Liver (tissue), 9 donors: ENCODE data around the gene MAP2K6. TPM values are rescaled to one million over a fixed set of nuclear protein-coding genes. Genes with fewer than 3 reads are reported as not detected.

Source experiments
- DNase-seq: peaks from one replicate; pipeline ENCODE4 v3.0.0-alpha.2; 2017; ENCODE audit warnings: low spot score
- H3K27ac ChIP-seq, 2 donors: one replicate each; pipeline ENCODE4 v1.7.0; 2013; ENCODE audit warnings: inconsistent platforms in 2 of 2, low read length in 2 of 2, control low read depth in 1 of 2, low read depth in 1 of 2, mild to moderate bottlenecking in 1 of 2
- H3K27me3 ChIP-seq, 4 donors: one replicate each; pipeline versions ENCODE4 v1.6.1 to v1.7.0; 2013; ENCODE audit warnings: low read length in 3 of 4, inconsistent platforms in 1 of 4, mild to moderate bottlenecking in 1 of 4, moderate library complexity in 1 of 4; ENCODE audit not compliant: control insufficient read depth in 4 of 4, insufficient read depth in 4 of 4
- H3K36me3 ChIP-seq, 4 donors: one replicate each; pipeline versions ENCODE4 v1.6.1 to v1.7.0; 2013; ENCODE audit warnings: low read length in 3 of 4, mild to moderate bottlenecking in 3 of 4, low read depth in 1 of 4, moderate library complexity in 1 of 4; ENCODE audit not compliant: control insufficient read depth in 4 of 4, insufficient read depth in 3 of 4
- H3K4me1 ChIP-seq, 4 donors: one replicate each; pipeline versions ENCODE4 v1.6.1 to v1.7.0; 2013; ENCODE audit warnings: low read length in 3 of 4, mild to moderate bottlenecking in 3 of 4, moderate library complexity in 1 of 4; ENCODE audit not compliant: control insufficient read depth in 4 of 4, insufficient read depth in 4 of 4
- H3K4me3 ChIP-seq, 3 donors: one replicate each; pipeline versions ENCODE4 v1.6.1 to v1.7.0; 2013; ENCODE audit warnings: low read length in 3 of 3, control low read depth in 1 of 3, low read depth in 1 of 3, mild to moderate bottlenecking in 1 of 3
- H3K9ac ChIP-seq, 2 donors: one replicate each; pipeline ENCODE4 v1.7.0; 2013; ENCODE audit warnings: low read length in 2 of 2, mild to moderate bottlenecking in 2 of 2, moderate library complexity in 2 of 2, control low read depth in 1 of 2, low read depth in 1 of 2
- H3K9me3 ChIP-seq, 4 donors: one replicate each; pipeline versions ENCODE4 v1.6.1 to v1.7.0; 2013; ENCODE audit warnings: low read length in 3 of 4; ENCODE audit not compliant: control insufficient read depth in 4 of 4
- EGR1 ChIP-seq, 2 donors: IDR thresholded peaks; 2 replicates each; pipeline ENCODE4 v1.6.1; 2016 to 2018; ENCODE audit warnings: antibody characterized with exemption in 2 of 2, low read depth in 2 of 2
- FOXA1 ChIP-seq: IDR thresholded peaks from 2 replicates; pipeline ENCODE4 v1.6.1; 2016; ENCODE audit warnings: antibody characterized with exemption
- FOXA2 ChIP-seq: IDR thresholded peaks from 2 replicates; pipeline ENCODE4 v1.6.1; 2016; ENCODE audit warnings: antibody characterized with exemption
- HNF4A ChIP-seq, 2 donors: conservative IDR thresholded peaks; 2 replicates each; pipeline ENCODE4 v1.6.1; 2016; ENCODE audit warnings: antibody characterized with exemption in 2 of 2, mild to moderate bottlenecking in 2 of 2
- HNF4G ChIP-seq: IDR thresholded peaks from 2 replicates; pipeline ENCODE4 v1.6.1; 2016; ENCODE audit warnings: antibody characterized with exemption
- JUND ChIP-seq, 2 donors: IDR thresholded peaks; 2 replicates each; pipeline ENCODE4 v1.6.1; 2016; ENCODE audit warnings: antibody characterized with exemption in 2 of 2
- NR2F2 ChIP-seq: IDR thresholded peaks from 2 replicates; pipeline ENCODE4 v1.6.1; 2016; ENCODE audit warnings: antibody characterized with exemption
- RAD21 ChIP-seq, 2 donors: IDR thresholded peaks; 2 replicates each; pipeline ENCODE4 v1.6.1; 2016; ENCODE audit warnings: antibody characterized with exemption in 2 of 2, mild to moderate bottlenecking in 2 of 2
- RXRA ChIP-seq, 2 donors: IDR thresholded peaks; 2 replicates each; pipeline ENCODE4 v1.6.1; 2017 to 2018; ENCODE audit warnings: antibody characterized with exemption in 2 of 2, mild to moderate bottlenecking in 1 of 2
- SP1 ChIP-seq: IDR thresholded peaks from 2 replicates; pipeline ENCODE4 v1.6.1; 2018; ENCODE audit warnings: antibody characterized with exemption, mild to moderate bottlenecking
- TAF1 ChIP-seq: conservative IDR thresholded peaks from 2 replicates; pipeline ENCODE4 v1.6.1; 2016; ENCODE audit warnings: antibody characterized with exemption, mild to moderate bottlenecking
- WGBS: extraction: QIAGEN DNeasy Blood & Tissue Kit; methylation state at CpG from one replicate; pipeline ENCODE4 v1.1.7; 2013; 5-methylcytosine and 5-hydroxymethylcytosine counted together
- polyA plus RNA-seq, 2 donors: library from polyadenylated mRNA; stranded (reverse) in 1 of 2; unstranded in 1 of 2; fragments of 200-250 nt in 1 of 2; fragments of >200 nt in 1 of 2; fragmentation: Nextera tagmentation in 1 of 2; extraction: Ambion mirVana in 1 of 2; gene quantifications; one replicate each; pipeline versions ENCODE4 v1.2.1 to v1.2.3, GENCODE V29; 2013 to 2015
- total RNA-seq, 2 donors: library from RNA; depleted of rRNA; stranded (reverse); fragments of >200 nt; gene quantifications; one replicate each; pipeline ENCODE4 v1.2.3, GENCODE V29; 2014
- TF ChIP-seq, protein P1 (sequence below): fragments of 150-350 bp; IDR thresholded peaks from 2 replicates; pipeline ENCODE4 v1.5.1; 2017; ENCODE audit warnings: improper control_type of control experiment, low read depth, low read length; ENCODE audit not compliant: missing input control
- TF ChIP-seq, protein P2 (sequence below): IDR thresholded peaks from 2 replicates; pipeline ENCODE4 v1.6.1; 2016; ENCODE audit warnings: antibody characterized with exemption
- TF ChIP-seq, protein P3 (sequence below): IDR thresholded peaks from 2 replicates; pipeline ENCODE4 v1.6.1; 2016; ENCODE audit warnings: antibody characterized with exemption
- TF ChIP-seq, protein P4 (sequence below): IDR thresholded peaks from 2 replicates; pipeline ENCODE4 v1.6.1; 2016; ENCODE audit warnings: antibody characterized with exemption
- TF ChIP-seq, protein P5 (sequence below): IDR thresholded peaks from 2 replicates; pipeline ENCODE4 v1.6.1; 2016; ENCODE audit warnings: antibody characterized with exemption, mild to moderate bottlenecking
- donor health status: healthy.
- donor health status: healthy.
- donor health status: healthy.
- donor health status: healthy.
- donor health status: healthy.

Gene MAP2K6
- total and polyA plus RNA-seq, 4 donors: 0.31 to 5.4 (median 2.6) TPM

DNA sequence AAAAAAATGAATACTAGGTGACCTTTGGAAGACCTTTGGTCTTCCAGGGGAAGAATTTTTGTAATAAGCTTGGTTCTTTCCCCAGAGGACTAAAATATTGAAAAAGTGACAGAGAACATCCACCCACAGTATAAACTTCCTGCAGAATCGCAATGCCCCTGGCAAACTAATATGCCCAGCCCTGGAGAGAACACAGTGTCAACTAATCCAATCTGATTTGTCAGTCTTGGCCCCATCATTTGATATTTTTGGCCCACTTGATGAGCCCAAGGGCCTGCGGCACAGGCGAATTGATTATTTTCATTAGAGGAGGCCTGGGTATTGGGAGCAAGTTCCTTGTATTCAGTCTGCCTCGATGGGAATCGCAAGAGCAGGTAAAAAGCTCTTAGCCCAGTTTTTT, 98.4 kb downstream of the MAP2K6 start:
- no peak for DNase-seq
- H3K27ac ChIP-seq: no peak overlapping the region
- H3K4me3 ChIP-seq: no peak overlapping the region
- H3K9me3 ChIP-seq: no peaks in the 10 kb centered on the region
- TF ChIP-seq EGR1 (IDR thresholded peaks at IDR 0.05; ENCODE audit: low read depth in 2 of 2) (no peak), HNF4A (conservative IDR thresholded peaks at IDR 0.05) (no peak), TAF1 (no peak), NR2F2 (no peak), HNF4G (no peak), RAD21 (IDR thresholded peaks at IDR 0.05) (no peak), RXRA (IDR thresholded peaks at IDR 0.05) (no peak)
- no peaks in the 10 kb centered on the region for H3K27me3 ChIP-seq
- no peaks in the 10 kb centered on the region for H3K4me1 ChIP-seq
- peaks cover 0 to 9% (median 2%) of the 10 kb centered on the region in 4 donors for H3K36me3 ChIP-seq
- 90% methylated on average over 5 of the region's 5 CpGs for WGBS
- H3K9ac ChIP-seq: no peak overlapping the region

DNA sequence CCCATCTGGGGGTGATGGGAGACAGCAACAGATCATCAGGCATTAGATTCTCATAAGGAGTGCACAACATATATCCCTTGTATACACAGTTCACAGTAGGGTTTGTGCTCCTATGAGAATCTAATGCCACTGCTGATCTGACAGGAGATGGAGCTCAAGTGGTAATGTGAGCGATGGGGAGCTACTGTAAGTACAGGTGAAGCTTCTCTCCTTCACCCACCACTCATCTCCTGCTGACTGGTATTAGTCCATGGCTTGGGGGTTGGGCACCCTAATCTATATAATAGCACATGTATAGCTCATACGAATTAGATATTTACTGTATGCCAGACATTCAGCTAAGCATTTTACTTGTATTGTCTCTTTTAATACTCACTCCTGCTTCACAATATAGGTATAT, 101.7 kb downstream of the MAP2K6 start:
- Histone ChIP-seq H3K9ac (no peak overlapping the region), H3K9me3 (no peaks in the 10 kb centered on the region), H3K4me1 (no peaks in the 10 kb centered on the region), H3K27me3 (no peaks in the 10 kb centered on the region), H3K4me3 (no peak overlapping the region), H3K27ac (no peak overlapping the region), H3K36me3 (peaks cover 1 to 33% (median 26%) of the 10 kb centered on the region in 4 donors)
- TF ChIP-seq, protein P1, sequence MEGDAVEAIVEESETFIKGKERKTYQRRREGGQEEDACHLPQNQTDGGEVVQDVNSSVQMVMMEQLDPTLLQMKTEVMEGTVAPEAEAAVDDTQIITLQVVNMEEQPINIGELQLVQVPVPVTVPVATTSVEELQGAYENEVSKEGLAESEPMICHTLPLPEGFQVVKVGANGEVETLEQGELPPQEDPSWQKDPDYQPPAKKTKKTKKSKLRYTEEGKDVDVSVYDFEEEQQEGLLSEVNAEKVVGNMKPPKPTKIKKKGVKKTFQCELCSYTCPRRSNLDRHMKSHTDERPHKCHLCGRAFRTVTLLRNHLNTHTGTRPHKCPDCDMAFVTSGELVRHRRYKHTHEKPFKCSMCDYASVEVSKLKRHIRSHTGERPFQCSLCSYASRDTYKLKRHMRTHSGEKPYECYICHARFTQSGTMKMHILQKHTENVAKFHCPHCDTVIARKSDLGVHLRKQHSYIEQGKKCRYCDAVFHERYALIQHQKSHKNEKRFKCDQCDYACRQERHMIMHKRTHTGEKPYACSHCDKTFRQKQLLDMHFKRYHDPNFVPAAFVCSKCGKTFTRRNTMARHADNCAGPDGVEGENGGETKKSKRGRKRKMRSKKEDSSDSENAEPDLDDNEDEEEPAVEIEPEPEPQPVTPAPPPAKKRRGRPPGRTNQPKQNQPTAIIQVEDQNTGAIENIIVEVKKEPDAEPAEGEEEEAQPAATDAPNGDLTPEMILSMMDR: no peak
- TF ChIP-seq, protein P2, sequence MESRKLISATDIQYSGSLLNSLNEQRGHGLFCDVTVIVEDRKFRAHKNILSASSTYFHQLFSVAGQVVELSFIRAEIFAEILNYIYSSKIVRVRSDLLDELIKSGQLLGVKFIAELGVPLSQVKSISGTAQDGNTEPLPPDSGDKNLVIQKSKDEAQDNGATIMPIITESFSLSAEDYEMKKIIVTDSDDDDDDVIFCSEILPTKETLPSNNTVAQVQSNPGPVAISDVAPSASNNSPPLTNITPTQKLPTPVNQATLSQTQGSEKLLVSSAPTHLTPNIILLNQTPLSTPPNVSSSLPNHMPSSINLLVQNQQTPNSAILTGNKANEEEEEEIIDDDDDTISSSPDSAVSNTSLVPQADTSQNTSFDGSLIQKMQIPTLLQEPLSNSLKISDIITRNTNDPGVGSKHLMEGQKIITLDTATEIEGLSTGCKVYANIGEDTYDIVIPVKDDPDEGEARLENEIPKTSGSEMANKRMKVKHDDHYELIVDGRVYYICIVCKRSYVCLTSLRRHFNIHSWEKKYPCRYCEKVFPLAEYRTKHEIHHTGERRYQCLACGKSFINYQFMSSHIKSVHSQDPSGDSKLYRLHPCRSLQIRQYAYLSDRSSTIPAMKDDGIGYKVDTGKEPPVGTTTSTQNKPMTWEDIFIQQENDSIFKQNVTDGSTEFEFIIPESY: no peak
- no peak for TF ChIP-seq FOXA1
- no peak for TF ChIP-seq SP1
- no peak for TF ChIP-seq FOXA2
- TF ChIP-seq RXRA (IDR thresholded peaks at IDR 0.05): no peak
- TF ChIP-seq, protein P3, sequence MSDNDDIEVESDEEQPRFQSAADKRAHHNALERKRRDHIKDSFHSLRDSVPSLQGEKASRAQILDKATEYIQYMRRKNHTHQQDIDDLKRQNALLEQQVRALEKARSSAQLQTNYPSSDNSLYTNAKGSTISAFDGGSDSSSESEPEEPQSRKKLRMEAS: no peak
- TF ChIP-seq EGR1 (IDR thresholded peaks at IDR 0.05; ENCODE audit: low read depth in 2 of 2): no peak
- no peak for TF ChIP-seq JUND (IDR thresholded peaks at IDR 0.05)
- TF ChIP-seq TAF1: no peak
- TF ChIP-seq NR2F2: no peak
- TF ChIP-seq HNF4G: no peak
- TF ChIP-seq RAD21 (IDR thresholded peaks at IDR 0.05): no peak
- TF ChIP-seq, protein P4, sequence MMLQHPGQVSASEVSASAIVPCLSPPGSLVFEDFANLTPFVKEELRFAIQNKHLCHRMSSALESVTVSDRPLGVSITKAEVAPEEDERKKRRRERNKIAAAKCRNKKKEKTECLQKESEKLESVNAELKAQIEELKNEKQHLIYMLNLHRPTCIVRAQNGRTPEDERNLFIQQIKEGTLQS: no peak
- TF ChIP-seq, protein P5, sequence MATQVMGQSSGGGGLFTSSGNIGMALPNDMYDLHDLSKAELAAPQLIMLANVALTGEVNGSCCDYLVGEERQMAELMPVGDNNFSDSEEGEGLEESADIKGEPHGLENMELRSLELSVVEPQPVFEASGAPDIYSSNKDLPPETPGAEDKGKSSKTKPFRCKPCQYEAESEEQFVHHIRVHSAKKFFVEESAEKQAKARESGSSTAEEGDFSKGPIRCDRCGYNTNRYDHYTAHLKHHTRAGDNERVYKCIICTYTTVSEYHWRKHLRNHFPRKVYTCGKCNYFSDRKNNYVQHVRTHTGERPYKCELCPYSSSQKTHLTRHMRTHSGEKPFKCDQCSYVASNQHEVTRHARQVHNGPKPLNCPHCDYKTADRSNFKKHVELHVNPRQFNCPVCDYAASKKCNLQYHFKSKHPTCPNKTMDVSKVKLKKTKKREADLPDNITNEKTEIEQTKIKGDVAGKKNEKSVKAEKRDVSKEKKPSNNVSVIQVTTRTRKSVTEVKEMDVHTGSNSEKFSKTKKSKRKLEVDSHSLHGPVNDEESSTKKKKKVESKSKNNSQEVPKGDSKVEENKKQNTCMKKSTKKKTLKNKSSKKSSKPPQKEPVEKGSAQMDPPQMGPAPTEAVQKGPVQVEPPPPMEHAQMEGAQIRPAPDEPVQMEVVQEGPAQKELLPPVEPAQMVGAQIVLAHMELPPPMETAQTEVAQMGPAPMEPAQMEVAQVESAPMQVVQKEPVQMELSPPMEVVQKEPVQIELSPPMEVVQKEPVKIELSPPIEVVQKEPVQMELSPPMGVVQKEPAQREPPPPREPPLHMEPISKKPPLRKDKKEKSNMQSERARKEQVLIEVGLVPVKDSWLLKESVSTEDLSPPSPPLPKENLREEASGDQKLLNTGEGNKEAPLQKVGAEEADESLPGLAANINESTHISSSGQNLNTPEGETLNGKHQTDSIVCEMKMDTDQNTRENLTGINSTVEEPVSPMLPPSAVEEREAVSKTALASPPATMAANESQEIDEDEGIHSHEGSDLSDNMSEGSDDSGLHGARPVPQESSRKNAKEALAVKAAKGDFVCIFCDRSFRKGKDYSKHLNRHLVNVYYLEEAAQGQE: no peak
- no peak for DNase-seq
- 96% methylated on average over 2 of the region's 2 CpGs for WGBS
